ENCODE data around the gene PALLD.

GRCh38 chr4:168748807-168749206 is 252.0 kb downstream of the PALLD start:
- TF ChIP-seq EZH2 (IDR thresholded peaks at IDR 0.05), result no peak
- TF ChIP-seq POLR2AphosphoS5 (IDR thresholded peaks at IDR 0.05; ENCODE audit: borderline replicate concordance, low read depth, low read length), result no peak
- no peak for TF ChIP-seq FOXP2 (optimal IDR thresholded peaks at IDR 0.05; ENCODE audit: control extremely low read depth, extremely low read length, insufficient read depth)

Data from SK-N-MC (cell line).